Measurements from ENCODE around the gene TRIM67.

DNA sequence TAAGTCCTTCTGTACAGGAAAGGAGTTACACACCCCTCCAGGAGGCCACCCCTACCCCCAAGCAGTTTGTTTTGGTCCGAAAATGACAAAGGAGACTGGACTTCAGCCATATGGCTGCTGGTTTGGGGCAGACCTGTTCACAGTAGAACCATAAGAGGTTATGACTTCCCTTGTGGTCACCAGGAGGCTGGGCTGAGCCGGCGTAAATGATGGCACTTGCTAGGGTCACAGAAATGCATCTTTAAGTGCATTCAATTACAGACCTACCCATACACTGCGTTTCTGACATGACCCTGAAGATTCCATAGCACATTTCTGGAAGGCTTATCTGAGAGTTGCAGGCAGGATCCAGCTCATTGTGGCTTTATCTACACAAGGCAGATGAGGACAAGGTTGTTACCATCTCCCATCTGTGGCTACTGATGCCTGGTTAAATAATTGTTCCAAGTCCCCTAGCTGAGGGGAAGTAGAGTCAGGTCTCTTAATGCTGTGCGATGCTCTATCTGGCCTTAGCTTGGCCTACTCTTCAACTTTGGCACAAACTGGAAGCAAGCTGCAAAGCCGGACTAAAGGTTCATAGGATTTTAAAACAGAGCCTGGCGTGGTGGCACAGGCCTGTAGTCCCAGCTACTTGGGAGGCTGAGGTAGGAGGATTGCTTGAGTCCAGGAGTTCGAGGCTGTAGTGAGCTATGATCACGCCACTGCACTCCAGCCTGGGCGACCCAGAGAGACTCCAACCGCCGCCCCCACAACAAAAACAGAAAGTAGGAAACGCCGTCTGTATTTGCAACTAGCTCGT is 1.7 kb upstream of the TRIM67 start:
- TF ChIP-seq CTCF (conservative IDR thresholded peaks at IDR 0.05; ENCODE audit: low read depth, low read length) (no peak), EZH2 (IDR thresholded peaks at IDR 0.05; ENCODE audit: low read length, unreplicated experiment) (no peak)
